ENCODE data around the gene CCM2. TPM values are rescaled to one million over a fixed set of nuclear protein-coding genes. Genes with fewer than 3 reads are reported as not detected.

Gene CCM2
- total RNA-seq, 2 donors from 2014 or later: 43.0 to 49.7 TPM

GRCh38 chr7:45013465-45013967 lies 13.5 kb downstream of the CCM2 start:
- no peak for ATAC-seq (ENCODE audit: insufficient number of reproducible peaks, low FRiP score, low read depth)

DNA sequence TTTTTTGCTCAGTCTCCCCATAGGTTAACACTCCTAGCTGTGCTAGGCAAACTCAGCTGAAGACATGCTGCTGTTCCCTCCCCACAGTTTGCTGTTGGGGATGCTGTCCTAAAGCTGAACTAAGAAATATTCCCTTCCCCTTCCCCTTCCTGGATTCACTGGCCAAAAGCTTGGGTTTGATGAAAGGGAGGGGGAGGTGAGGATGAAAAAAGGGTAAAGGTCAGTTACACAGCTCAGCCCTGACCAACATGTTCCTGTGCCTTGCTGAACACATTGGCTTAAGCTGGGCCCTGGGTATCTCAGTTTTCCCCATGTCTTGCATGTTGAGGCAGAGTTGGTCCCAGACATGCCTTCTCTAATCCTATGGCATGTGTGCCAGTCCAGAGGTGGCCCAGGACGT lies 15.3 kb downstream of the CCM2 start:
- peaks cover 0 to 3% of the 10 kb centered on the region in 2 donors for H3K4me1 ChIP-seq (ENCODE audit: control insufficient read depth in 1 of 2, low read depth in 2 of 2)
- no peaks in the 10 kb centered on the region for H3K36me3 ChIP-seq
- DNase-seq (ENCODE audit: low spot score) (no peak), ATAC-seq (ENCODE audit: insufficient number of reproducible peaks, low FRiP score, low read depth) (no peak)
- no peak overlapping the region for H3K27ac ChIP-seq
- TF ChIP-seq, protein P1, sequence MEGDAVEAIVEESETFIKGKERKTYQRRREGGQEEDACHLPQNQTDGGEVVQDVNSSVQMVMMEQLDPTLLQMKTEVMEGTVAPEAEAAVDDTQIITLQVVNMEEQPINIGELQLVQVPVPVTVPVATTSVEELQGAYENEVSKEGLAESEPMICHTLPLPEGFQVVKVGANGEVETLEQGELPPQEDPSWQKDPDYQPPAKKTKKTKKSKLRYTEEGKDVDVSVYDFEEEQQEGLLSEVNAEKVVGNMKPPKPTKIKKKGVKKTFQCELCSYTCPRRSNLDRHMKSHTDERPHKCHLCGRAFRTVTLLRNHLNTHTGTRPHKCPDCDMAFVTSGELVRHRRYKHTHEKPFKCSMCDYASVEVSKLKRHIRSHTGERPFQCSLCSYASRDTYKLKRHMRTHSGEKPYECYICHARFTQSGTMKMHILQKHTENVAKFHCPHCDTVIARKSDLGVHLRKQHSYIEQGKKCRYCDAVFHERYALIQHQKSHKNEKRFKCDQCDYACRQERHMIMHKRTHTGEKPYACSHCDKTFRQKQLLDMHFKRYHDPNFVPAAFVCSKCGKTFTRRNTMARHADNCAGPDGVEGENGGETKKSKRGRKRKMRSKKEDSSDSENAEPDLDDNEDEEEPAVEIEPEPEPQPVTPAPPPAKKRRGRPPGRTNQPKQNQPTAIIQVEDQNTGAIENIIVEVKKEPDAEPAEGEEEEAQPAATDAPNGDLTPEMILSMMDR (IDR thresholded peaks at IDR 0.05): no peak
- no peaks in the 10 kb centered on the region for H3K9me3 ChIP-seq
- H3K4me3 ChIP-seq: no peak overlapping the region
- H3K27me3 ChIP-seq (replicated peaks; ENCODE audit: insufficient read depth): no peaks in the 10 kb centered on the region

More at GRCh38 chr7:45013465-45013967, 13.5 kb downstream of the CCM2 start:
- DNase-seq (ENCODE audit: low spot score): no peak
- Histone ChIP-seq H3K27ac (no peak overlapping the region), H3K4me1 (ENCODE audit: control insufficient read depth in 1 of 2, low read depth in 2 of 2) (no peaks in the 10 kb centered on the region), H3K36me3 (no peaks in the 10 kb centered on the region), H3K4me3 (no peak overlapping the region), H3K9me3 (no peaks in the 10 kb centered on the region), H3K27me3 (replicated peaks; ENCODE audit: insufficient read depth) (no peaks in the 10 kb centered on the region)
- TF ChIP-seq, protein P1 (IDR thresholded peaks at IDR 0.05): no peak

GRCh38 chr7:45017253-45017652 lies 17.3 kb downstream of the CCM2 start:
- H3K27ac ChIP-seq: no peak overlapping the region
- no peak for ATAC-seq (ENCODE audit: insufficient number of reproducible peaks, low FRiP score, low read depth)

DNA sequence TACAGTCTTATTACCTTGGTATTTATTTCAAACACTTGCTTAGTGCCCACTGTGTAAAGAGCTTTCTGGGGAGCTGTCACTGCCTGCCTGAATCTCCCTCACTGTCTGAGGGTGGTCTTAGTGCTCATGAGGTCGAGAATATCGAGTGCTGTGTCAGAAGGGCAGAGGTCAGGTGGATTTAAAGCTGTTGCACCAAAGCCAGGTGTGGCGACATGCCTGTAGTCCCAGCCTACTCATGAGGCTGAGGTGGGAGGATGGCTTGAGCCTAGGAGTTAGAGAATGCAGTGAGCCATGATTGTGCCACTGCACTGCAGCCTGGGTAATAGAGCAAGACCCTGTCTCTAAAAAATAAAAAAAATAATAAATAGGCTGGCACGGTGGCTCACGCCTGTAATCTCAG lies 20.9 kb downstream of the CCM2 start:
- H3K27me3 ChIP-seq (replicated peaks; ENCODE audit: insufficient read depth): no peaks in the 10 kb centered on the region
- DNase-seq (ENCODE audit: low spot score) (no peak), ATAC-seq (ENCODE audit: insufficient number of reproducible peaks, low FRiP score, low read depth) (no peak)

More at GRCh38 chr7:45017253-45017652, 17.3 kb downstream of the CCM2 start:
- Histone ChIP-seq H3K36me3 (no peaks in the 10 kb centered on the region), H3K27me3 (replicated peaks; ENCODE audit: insufficient read depth) (no peaks in the 10 kb centered on the region), H3K4me1 (ENCODE audit: control insufficient read depth in 1 of 2, low read depth in 2 of 2) (peaks cover 0 to 3% of the 10 kb centered on the region in 2 donors), H3K4me3 (no peak overlapping the region), H3K9me3 (no peaks in the 10 kb centered on the region)
- DNase-seq (ENCODE audit: low spot score): no peak
- TF ChIP-seq, protein P1 (IDR thresholded peaks at IDR 0.05): no peak

GRCh38 chr7:45021604-45022296 lies 21.7 kb downstream of the CCM2 start:
- ATAC-seq (ENCODE audit: insufficient number of reproducible peaks, low FRiP score, low read depth) (no peak), DNase-seq (ENCODE audit: low spot score) (no peak)
- peaks cover 0 to 3% of the 10 kb centered on the region in 2 donors for H3K4me1 ChIP-seq (ENCODE audit: control insufficient read depth in 1 of 2, low read depth in 2 of 2)
- H3K27ac ChIP-seq: no peak overlapping the region
- H3K4me3 ChIP-seq: no peak overlapping the region
- H3K27me3 ChIP-seq (replicated peaks; ENCODE audit: insufficient read depth): no peaks in the 10 kb centered on the region
- H3K9me3 ChIP-seq: no peaks in the 10 kb centered on the region
- no peaks in the 10 kb centered on the region for H3K36me3 ChIP-seq
- TF ChIP-seq, protein P1 (IDR thresholded peaks at IDR 0.05): no peak

More for the DNA sequence above, 20.9 kb downstream of the CCM2 start:
- TF ChIP-seq, protein P1 (IDR thresholded peaks at IDR 0.05): no peak
- no peak overlapping the region for H3K4me3 ChIP-seq
- H3K4me1 ChIP-seq (ENCODE audit: control insufficient read depth in 1 of 2, low read depth in 2 of 2): peaks cover 0 to 3% of the 10 kb centered on the region in 2 donors
- H3K9me3 ChIP-seq: no peaks in the 10 kb centered on the region
- no peaks in the 10 kb centered on the region for H3K36me3 ChIP-seq
- no peak overlapping the region for H3K27ac ChIP-seq

All from thoracic aorta (tissue), 2 donors.